SIG-M5 treated with dmso at 0.1 percent for 504 hours (cell line): ENCODE measurements around the gene CSHL1.
"Not testable (repeated sequence)": the region's sequence is repeated elsewhere in the genome, so short reads cannot be mapped to it uniquely, and the experiment has no call there.

Experiments used
- DNase-seq: peaks from one replicate; lab custom pipeline; 2025; ENCODE audit not compliant: unreplicated experiment; lab: John Stamatoyannopoulos, UW

Gene CSHL1

DNA sequence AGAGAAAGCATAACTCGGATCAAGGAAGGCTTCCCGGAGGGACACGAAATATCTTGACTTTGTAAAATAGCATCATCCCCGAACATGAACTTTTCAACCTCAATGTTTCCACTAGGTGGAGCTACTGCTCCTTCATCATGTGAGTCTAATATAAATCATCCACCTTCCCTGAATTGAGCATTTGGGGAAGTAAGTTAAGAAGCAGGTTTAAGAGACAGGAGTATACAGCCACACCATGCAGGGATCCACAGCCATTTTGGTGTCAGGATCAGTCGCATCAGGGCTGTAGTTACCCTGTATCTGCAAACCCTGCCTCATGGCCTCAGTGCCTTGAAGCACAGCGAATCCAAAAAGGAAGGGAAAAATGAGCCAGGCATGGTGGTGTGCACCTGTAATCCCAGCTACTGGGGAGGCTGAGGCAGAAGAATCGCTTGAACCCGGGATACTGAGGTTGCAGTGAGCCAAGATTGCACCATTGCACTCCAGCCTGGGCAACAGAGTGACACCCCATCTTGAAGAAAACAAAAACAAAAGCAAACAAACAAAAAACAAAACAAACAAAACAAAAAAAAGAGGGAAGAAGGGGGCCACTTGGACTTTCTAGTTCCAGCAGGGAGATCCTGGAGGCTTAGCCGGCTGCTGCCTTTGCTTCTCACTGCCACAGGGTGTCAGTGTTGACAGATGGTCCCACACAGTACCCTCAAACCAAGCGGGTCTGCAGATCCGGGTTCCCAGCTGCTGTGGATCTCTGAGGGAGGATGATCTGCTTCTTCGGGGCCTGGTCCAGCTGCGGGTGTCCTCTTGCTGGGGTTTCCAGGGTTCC is 21.8 kb downstream of the CSHL1 start:
- peak; percentile 44 for DNase-seq

DNA sequence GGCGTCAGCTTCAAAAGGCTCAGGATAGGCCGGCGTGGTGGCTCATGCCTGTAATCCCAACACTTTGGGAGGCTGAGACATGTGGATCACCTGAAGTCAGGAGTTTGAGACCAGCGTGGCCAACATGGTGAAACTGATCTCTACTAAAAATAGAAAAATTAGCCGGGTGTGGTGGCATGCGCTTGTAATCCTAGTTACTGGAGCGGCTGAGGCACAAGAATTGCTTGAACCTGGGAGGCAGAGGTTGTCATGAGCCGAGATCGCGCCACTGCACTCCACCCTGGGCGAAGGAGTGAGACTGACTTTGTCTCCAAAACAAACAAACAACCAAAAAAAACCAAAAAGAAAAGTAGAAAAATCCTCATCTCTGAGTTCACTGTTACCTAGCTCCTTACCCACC is 25.9 kb downstream of the CSHL1 start:
- not testable (repeated sequence) for DNase-seq

DNA sequence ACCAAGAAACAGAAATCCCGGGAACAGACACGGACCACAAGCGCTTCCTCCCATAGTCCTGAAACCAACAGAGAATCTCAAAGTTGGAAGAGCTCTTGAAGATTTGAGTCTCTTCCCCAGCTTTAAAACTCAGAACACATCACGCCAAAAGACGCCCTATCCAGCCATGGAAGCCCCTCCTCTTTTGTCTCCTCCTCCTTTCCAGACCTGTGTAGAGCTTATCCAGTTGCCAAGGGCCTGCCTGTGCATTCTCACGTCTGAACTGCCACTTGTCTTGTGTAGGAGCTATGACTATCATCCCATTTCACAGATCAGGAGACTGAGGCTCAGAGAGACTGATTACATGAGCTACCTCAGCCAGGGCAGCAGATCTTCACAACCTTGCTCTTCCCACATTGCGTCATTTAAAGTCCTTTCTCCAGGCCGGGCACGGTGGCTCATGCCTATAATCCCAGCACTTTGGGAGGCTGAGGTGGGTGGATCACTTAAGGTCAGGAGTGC is 28.4 kb downstream of the CSHL1 start:
- DNase-seq: not testable (repeated sequence)

DNA sequence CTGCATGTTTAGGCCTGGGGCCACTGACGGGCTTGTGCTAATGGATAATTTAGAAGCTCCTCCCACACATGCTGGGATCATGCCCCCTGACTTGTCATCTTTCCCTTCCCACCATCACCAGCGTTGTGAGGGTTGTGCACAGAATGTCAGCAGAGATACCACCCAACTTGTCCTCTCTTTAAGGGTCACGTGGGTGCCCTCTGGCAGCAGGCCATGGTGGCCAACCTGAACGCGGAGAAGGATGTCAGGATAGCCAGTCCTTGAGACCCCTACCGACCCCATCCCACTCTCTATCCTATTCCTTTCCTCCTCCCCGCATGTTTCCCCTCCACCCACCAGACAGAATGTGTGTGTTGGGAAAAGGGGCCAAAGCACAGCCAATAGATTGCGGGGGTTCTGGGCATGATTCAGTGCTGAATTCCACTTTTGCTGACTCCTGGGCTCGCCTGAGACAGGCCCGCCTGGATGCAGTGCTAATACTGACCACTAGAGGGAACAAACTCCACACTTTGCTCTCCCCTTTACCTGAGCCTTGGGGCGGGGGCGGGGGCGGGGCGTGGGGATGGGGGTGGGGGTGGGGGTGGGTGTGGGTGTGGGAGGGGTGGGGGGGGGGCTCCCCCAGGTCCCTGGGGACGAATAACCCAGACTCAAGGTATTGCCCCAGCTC is 29.0 kb downstream of the CSHL1 start, which contains the start of gene GH2:
Gene GH2 (minus strand): TSS at position 10 of the 667 bp plus-strand sequence. CDS start 143 bp downstream, outside the sequence.
- peak; percentile 58 for DNase-seq

GRCh38 chr17:63881337-63881736 is 29.7 kb downstream of the CSHL1 start:
- not testable (repeated sequence) for DNase-seq

DNA sequence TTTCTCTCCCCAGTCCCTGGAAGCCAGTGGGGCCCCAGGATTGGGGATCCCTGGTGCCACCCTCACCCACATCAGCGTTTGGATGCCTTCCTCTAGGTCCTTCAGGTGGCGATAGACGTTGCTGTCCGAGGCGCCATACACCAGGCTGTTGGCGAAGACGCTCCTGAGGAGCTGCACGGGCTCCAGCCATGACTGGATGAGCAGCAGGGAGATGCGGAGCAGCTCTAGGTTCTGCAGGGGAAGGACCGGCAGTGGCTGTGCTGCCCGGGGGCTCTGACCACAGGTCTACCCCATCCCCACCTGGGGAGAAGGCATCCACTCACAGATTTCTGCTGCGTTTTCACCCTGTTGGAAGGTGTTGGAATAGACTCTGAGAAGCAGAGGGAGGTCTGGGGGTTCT is 30.4 kb downstream of the CSHL1 start:
- no peak for DNase-seq

DNA sequence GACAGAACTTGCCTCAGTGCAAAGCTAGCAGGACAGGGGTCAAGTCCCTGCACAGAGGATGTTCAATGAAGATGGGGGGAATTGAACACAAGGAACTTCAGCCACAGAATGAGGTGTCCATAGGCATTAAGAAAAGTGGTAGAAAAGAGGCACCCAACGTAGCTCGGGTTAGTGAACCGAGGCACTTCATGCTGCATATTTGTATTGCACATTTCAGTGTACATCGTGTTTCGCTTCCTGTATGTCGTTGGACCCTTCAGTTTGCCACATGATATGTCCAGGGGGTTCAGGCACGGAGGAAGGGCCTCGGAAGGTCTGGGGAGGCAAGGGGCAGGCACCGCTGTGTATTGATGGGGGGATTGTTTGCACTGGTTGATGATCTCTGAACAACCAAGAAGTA is 32.6 kb downstream of the CSHL1 start:
- not testable (repeated sequence) for DNase-seq

- not testable (repeated sequence) for DNase-seq
Observed at GRCh38 chr17:63874693-63875092, 36.4 kb downstream of the CSHL1 start.

DNA sequence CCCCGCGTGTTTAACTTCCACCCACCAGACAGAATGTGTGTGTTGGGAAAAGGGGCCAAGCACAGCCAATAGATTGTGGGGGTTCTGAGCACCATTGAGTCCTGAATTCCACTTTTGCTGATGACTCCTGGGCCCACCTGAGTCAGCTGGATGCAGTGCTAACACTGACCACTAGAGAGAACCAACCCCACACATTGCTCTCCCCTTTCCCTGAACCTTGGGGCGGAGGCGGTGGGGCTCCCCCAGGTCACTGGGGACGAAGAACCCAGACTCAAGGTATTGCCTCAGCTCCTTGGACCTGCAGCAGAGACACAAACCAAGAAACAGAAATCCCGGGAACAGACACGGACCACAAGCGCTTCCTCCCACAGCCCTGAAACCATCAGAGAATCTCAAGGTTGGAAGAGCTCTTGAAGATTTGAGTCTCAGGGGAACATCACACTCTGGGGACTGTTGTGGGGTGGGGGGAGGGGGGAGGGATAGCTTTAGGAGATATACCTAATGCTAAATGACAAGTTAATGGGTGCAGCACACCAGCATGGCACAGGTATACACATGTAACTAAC is 36.9 kb downstream of the CSHL1 start:
- DNase-seq: not testable (repeated sequence)

- not testable (repeated sequence) for DNase-seq
Observed at GRCh38 chr17:63873577-63873976, 37.5 kb downstream of the CSHL1 start, which contains the start of gene CSH2. Gene CSH2 (minus strand): TSS chr17:63873677. CDS start chr17:63873614, 63 bp downstream.

- not testable (repeated sequence) for DNase-seq
Observed at GRCh38 chr17:63871646-63872365, 39.3 kb downstream of the CSHL1 start.

GRCh38 chr17:63870292-63870665 is 40.8 kb downstream of the CSHL1 start:
- DNase-seq: not testable (repeated sequence)

- DNase-seq: not testable (repeated sequence)
Observed at GRCh38 chr17:63869491-63870291, 41.4 kb downstream of the CSHL1 start.

DNA sequence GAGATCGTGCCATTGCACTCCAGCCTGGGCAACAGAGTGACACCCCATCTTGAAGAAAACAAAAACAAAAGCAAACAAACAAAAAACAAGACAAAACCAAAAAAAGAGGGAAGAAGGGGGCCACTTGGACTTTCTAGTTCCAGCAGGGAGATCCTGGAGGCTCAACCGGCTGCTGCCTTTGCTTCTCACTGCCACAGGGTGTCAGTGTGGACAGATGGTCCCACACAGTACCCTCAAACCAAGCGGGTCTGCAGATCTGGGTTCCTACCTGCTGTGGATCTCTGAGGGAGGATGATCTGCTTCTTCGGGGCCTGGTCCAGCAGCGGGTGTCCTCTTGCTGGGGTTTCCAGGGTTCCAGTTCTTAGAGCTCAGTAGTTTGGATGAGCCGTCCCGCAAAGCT is 44.4 kb downstream of the CSHL1 start:
- DNase-seq: not testable (repeated sequence)
